Stimulated activated CD4-positive, alpha-beta T cell treated with anti-CD3 and anti-CD28 coated beads, Interleukin-2, amount 100 ng/mL, for 4 hours (primary cell): ENCODE data around the gene QPRT.
"Not testable (repeated sequence)": the region's sequence is repeated elsewhere in the genome, so short reads cannot be mapped to it uniquely, and the experiment has no call there.

Source experiments
- DNase-seq: peaks from one replicate; pipeline ENCODE4 v3.0.0-alpha.2; 2020; ENCODE audit warnings: low read depth

Gene QPRT

GRCh38 chr16:29720703-29721102 lies 41.7 kb downstream of the QPRT start:
- DNase-seq, result no peak

- DNase-seq, result not testable (repeated sequence)
Observed at GRCh38 chr16:29721167-29721879, 42.3 kb downstream of the QPRT start.

GRCh38 chr16:29726845-29727377 lies 47.9 kb downstream of the QPRT start:
- DNase-seq, result no peak

- no peak for DNase-seq
Observed at GRCh38 chr16:29727452-29727851, 48.5 kb downstream of the QPRT start.

- no peak for DNase-seq
Observed at GRCh38 chr16:29729116-29729521, 50.1 kb downstream of the QPRT start.

GRCh38 chr16:29730649-29731048 lies 51.7 kb downstream of the QPRT start:
- no peak for DNase-seq

- DNase-seq, result peak; percentile 63
Observed at GRCh38 chr16:29731768-29732601, 53.0 kb downstream of the QPRT start.

- no peak for DNase-seq
Observed at GRCh38 chr16:29734786-29735185, 55.8 kb downstream of the QPRT start.

GRCh38 chr16:29736112-29736511 lies 57.1 kb downstream of the QPRT start:
- no peak for DNase-seq

- DNase-seq, result no peak
Observed at GRCh38 chr16:29736764-29737163, 57.8 kb downstream of the QPRT start.

GRCh38 chr16:29737713-29738112 lies 58.7 kb downstream of the QPRT start:
- DNase-seq, result no peak

- peak; percentile 40 for DNase-seq
Observed at GRCh38 chr16:29738514-29738913, 59.5 kb downstream of the QPRT start.

GRCh38 chr16:29739927-29740629 lies 61.1 kb downstream of the QPRT start:
- not testable (repeated sequence) for DNase-seq

GRCh38 chr16:29740630-29741015 lies 61.6 kb downstream of the QPRT start:
- not testable (repeated sequence) for DNase-seq

GRCh38 chr16:29742683-29743275 lies 63.8 kb downstream of the QPRT start:
- DNase-seq, result no peak

- no peak for DNase-seq
Observed at GRCh38 chr16:29743475-29743826, 64.5 kb downstream of the QPRT start.

- DNase-seq, result no peak
Observed at GRCh38 chr16:29743827-29744531, 65.0 kb downstream of the QPRT start.

- no peak for DNase-seq
Observed at GRCh38 chr16:29744541-29745101, 65.6 kb downstream of the QPRT start.

- DNase-seq, result peak; percentile 29
Observed at GRCh38 chr16:29745121-29745852, 66.3 kb downstream of the QPRT start.

- DNase-seq, result peak; percentile 64
Observed at GRCh38 chr16:29745853-29746345, 66.9 kb downstream of the QPRT start, which contains the start of gene C16orf54. Gene C16orf54, minus strand, starts transcription at chr16:29745990. Its CDS starts 1,039 bp downstream, at chr16:29744951.
